A673 (cell line): Measurements from ENCODE around the gene CDKL5.

Source experiments
- EZH2 ChIP-seq: fragments of 200-600 bp; sonication (generic); IDR thresholded peaks from 2 replicates; pipeline ENCODE4 v1.6.1; 2017; ENCODE audit warnings: borderline replicate concordance, low read depth, mild to moderate bottlenecking, mixed read lengths, antibody characterized with exemption, low read length; ENCODE audit not compliant: poor library complexity, severe bottlenecking
- TF ChIP-seq, protein P1 (sequence below): fragments of 300-800, 200-600 bp; sonication (generic); conservative IDR thresholded peaks from 2 replicates; pipeline ENCODE4 v1.5.1; 2017; ENCODE audit warnings: low read depth, mild to moderate bottlenecking, antibody characterized with exemption, low read length, moderate library complexity, mixed read lengths

DNA sequence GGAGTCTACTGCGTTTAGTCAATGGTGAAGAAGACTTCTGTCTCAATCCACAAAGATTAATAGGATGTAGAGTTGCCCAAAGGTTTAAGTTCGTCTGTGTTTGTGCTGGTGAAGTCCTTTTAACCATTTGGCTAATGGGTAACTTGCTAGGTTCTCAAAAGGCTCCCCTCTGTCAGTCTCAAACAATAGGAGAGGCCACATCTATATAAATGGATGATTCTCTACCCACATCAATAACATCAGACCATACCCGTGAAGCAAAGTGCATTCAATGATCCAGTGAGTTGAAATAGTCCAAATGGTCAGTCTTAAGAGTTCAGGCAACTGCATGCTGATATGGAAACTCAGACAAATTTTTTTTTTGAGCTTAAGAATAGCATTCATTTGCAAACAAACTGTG is 218.4 kb downstream of the CDKL5 start:
- TF ChIP-seq, protein P1, sequence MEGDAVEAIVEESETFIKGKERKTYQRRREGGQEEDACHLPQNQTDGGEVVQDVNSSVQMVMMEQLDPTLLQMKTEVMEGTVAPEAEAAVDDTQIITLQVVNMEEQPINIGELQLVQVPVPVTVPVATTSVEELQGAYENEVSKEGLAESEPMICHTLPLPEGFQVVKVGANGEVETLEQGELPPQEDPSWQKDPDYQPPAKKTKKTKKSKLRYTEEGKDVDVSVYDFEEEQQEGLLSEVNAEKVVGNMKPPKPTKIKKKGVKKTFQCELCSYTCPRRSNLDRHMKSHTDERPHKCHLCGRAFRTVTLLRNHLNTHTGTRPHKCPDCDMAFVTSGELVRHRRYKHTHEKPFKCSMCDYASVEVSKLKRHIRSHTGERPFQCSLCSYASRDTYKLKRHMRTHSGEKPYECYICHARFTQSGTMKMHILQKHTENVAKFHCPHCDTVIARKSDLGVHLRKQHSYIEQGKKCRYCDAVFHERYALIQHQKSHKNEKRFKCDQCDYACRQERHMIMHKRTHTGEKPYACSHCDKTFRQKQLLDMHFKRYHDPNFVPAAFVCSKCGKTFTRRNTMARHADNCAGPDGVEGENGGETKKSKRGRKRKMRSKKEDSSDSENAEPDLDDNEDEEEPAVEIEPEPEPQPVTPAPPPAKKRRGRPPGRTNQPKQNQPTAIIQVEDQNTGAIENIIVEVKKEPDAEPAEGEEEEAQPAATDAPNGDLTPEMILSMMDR = no peak
- no peak for TF ChIP-seq EZH2
